ENCODE results near the gene ERMN. TPM values are rescaled to one million over a fixed set of nuclear protein-coding genes. Genes with fewer than 3 reads are reported as not detected.

ERMN gene
- total RNA-seq, 3 donors from 2014 or later = 1.4 to 2.2 (median 1.6) TPM

- H3K4me1 ChIP-seq = no peaks in the 10 kb centered on the region
- H3K27me3 ChIP-seq = no peaks in the 10 kb centered on the region
- H3K36me3 ChIP-seq = no peaks in the 10 kb centered on the region
- no peak overlapping the region for H3K4me3 ChIP-seq
- TF ChIP-seq POLR2A (IDR thresholded peaks at IDR 0.05) (no peak), CTCF (IDR thresholded peaks at IDR 0.05) (no peak)
- H3K9me3 ChIP-seq = no peaks in the 10 kb centered on the region
- intact Hi-C loops (cut with DNase I; ENCODE audit: low total_unique reads) = no loop called here
- H3K27ac ChIP-seq = no peak overlapping the region
- no peak for DNase-seq (ENCODE audit: low spot score in 2 of 2)
Measured at GRCh38 chr2:157329524-157329923, 3.9 kb upstream of the ERMN start.

- H3K36me3 ChIP-seq = no peaks in the 10 kb centered on the region
Measured at GRCh38 chr2:157327621-157328500, 2.2 kb upstream of the ERMN start.

GRCh38 chr2:157327200-157327599 is 1.6 kb upstream of the ERMN start:
- Histone ChIP-seq H3K4me3 (no peak overlapping the region), H3K27me3 (no peaks in the 10 kb centered on the region), H3K27ac (no peak overlapping the region), H3K36me3 (no peaks in the 10 kb centered on the region), H3K9me3 (no peaks in the 10 kb centered on the region), H3K4me1 (no peaks in the 10 kb centered on the region)
- DNase-seq (ENCODE audit: low spot score in 2 of 2) = no peak
- intact Hi-C loops (cut with DNase I; ENCODE audit: low total_unique reads) = no loop called here
- no peak for TF ChIP-seq POLR2AphosphoS5 (IDR thresholded peaks at IDR 0.05)

More at GRCh38 chr2:157327621-157328500, 2.2 kb upstream of the ERMN start:
- no peaks in the 10 kb centered on the region for H3K9me3 ChIP-seq
- H3K27me3 ChIP-seq = no peaks in the 10 kb centered on the region
- intact Hi-C loops (cut with DNase I; ENCODE audit: low total_unique reads) = no loop called here
- H3K4me3 ChIP-seq = no peak overlapping the region
- TF ChIP-seq POLR2A (IDR thresholded peaks at IDR 0.05) = no peak
- TF ChIP-seq POLR2AphosphoS5 (IDR thresholded peaks at IDR 0.05) = no peak
- TF ChIP-seq CTCF (IDR thresholded peaks at IDR 0.05) = peak; percentile 21 to 69 (median 56)
- no peaks in the 10 kb centered on the region for H3K4me1 ChIP-seq
- DNase-seq (ENCODE audit: low spot score in 2 of 2) = peak; percentile 45 to 73
- H3K27ac ChIP-seq = no peak overlapping the region

GRCh38 chr2:157326698-157327097 is 1.1 kb upstream of the ERMN start:
- H3K27ac ChIP-seq = no peak overlapping the region
- intact Hi-C loops (cut with DNase I; ENCODE audit: low total_unique reads) = no loop called here
- H3K27me3 ChIP-seq = no peaks in the 10 kb centered on the region
- no peaks in the 10 kb centered on the region for H3K9me3 ChIP-seq
- no peak for TF ChIP-seq POLR2A (IDR thresholded peaks at IDR 0.05)
- no peak for TF ChIP-seq POLR2AphosphoS5 (IDR thresholded peaks at IDR 0.05)
- no peak for TF ChIP-seq CTCF (IDR thresholded peaks at IDR 0.05)
- no peak overlapping the region for H3K4me3 ChIP-seq
- H3K36me3 ChIP-seq = no peaks in the 10 kb centered on the region
- no peak for DNase-seq (ENCODE audit: low spot score in 2 of 2)
- no peaks in the 10 kb centered on the region for H3K4me1 ChIP-seq

- TF ChIP-seq POLR2A (IDR thresholded peaks at IDR 0.05) (no peak), POLR2AphosphoS5 (IDR thresholded peaks at IDR 0.05) (no peak), CTCF (IDR thresholded peaks at IDR 0.05) (no peak)
- H3K4me1 ChIP-seq = no peaks in the 10 kb centered on the region
- H3K27me3 ChIP-seq = no peaks in the 10 kb centered on the region
- no peak for DNase-seq (ENCODE audit: low spot score in 2 of 2)
- intact Hi-C loops (cut with DNase I; ENCODE audit: low total_unique reads) = no loop called here
- H3K4me3 ChIP-seq = no peak overlapping the region
- H3K27ac ChIP-seq = no peak overlapping the region
- H3K9me3 ChIP-seq = no peaks in the 10 kb centered on the region
- H3K36me3 ChIP-seq = no peaks in the 10 kb centered on the region
Measured at GRCh38 chr2:157324331-157324843, 1.2 kb downstream of the ERMN start.

Data from breast epithelium (tissue), 4 donors.